DND-41 (cell line): ENCODE measurements around the gene PROSER3.

ENCODE experiments used
- EZH2 ChIP-seq: IDR thresholded peaks from 3 replicates; pipeline ENCODE4 v1.6.1; 2012; ENCODE audit warnings: borderline replicate concordance, low read depth, mild to moderate bottlenecking, moderate library complexity, low read length, inconsistent platforms; ENCODE audit not compliant: severe bottlenecking
- TF ChIP-seq, protein P1 (sequence below): IDR thresholded peaks from 2 replicates; pipeline ENCODE4 v1.5.1; 2012; ENCODE audit warnings: borderline replicate concordance, low read length, moderate library complexity, mild to moderate bottlenecking; ENCODE audit not compliant: poor library complexity, severe bottlenecking; ENCODE audit errors: extremely low read depth

GRCh38 chr19:35807633-35808032 lies 49.7 kb downstream of the PROSER3 start:
- TF ChIP-seq, protein P1, sequence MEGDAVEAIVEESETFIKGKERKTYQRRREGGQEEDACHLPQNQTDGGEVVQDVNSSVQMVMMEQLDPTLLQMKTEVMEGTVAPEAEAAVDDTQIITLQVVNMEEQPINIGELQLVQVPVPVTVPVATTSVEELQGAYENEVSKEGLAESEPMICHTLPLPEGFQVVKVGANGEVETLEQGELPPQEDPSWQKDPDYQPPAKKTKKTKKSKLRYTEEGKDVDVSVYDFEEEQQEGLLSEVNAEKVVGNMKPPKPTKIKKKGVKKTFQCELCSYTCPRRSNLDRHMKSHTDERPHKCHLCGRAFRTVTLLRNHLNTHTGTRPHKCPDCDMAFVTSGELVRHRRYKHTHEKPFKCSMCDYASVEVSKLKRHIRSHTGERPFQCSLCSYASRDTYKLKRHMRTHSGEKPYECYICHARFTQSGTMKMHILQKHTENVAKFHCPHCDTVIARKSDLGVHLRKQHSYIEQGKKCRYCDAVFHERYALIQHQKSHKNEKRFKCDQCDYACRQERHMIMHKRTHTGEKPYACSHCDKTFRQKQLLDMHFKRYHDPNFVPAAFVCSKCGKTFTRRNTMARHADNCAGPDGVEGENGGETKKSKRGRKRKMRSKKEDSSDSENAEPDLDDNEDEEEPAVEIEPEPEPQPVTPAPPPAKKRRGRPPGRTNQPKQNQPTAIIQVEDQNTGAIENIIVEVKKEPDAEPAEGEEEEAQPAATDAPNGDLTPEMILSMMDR, result no peak
- TF ChIP-seq EZH2, result no peak
